Measurements from ENCODE around the gene TMEM132A. TPM values are rescaled to one million over a fixed set of nuclear protein-coding genes. Genes with fewer than 3 reads are reported as not detected.
A peak's percentile ranks its signal among the peaks of the same experiment; 100 is the strongest.

Gene TMEM132A
- total and polyA plus RNA-seq, 5 experiments from 2014 or later: 0.88 TPM; not detected in 4

GRCh38 chr11:60942970-60943565, 18.8 kb downstream of the TMEM132A start:
- no peaks in the 10 kb centered on the region for H3K9me3 Mint-ChIP-seq
- ATAC-seq (no peak), DNase-seq (no peak)
- H3K27ac Mint-ChIP-seq: peak overlapping the region in 1 of 10 donors; percentile 67
- POLR2A ChIA-PET: no interaction called here
- H3K4me3 Mint-ChIP-seq: no peak overlapping the region
- peaks cover 0 to 17% (median 5%) of the 10 kb centered on the region in 4 donors for H3K4me1 Mint-ChIP-seq
- peaks cover 0 to 47% (median 12%) of the 10 kb centered on the region in 3 donors for H3K36me3 Mint-ChIP-seq
- H3K27me3 Mint-ChIP-seq: peaks cover 0 to 1% (median 0%) of the 10 kb centered on the region in 5 donors

GRCh38 chr11:60944490-60945294, 20.4 kb downstream of the TMEM132A start:
- POLR2A ChIA-PET: interaction anchor here (1.0 to 1.1 kb wide), 2 partner anchors 10 to 30 kb away, joined by 3 to 4 read pairs; no protein-coding TSS in a partner anchor
- Mint-ChIP-seq H3K36me3 (peaks cover 0 to 43% (median 12%) of the 10 kb centered on the region in 3 donors), H3K27me3 (peaks cover 0 to 1% (median 0%) of the 10 kb centered on the region in 5 donors), H3K4me3 (peak overlapping the region in 1 of 10 donors; percentile 45), H3K27ac (peak overlapping the region in 2 of 10 donors; percentile 56 to 61), H3K9me3 (no peaks in the 10 kb centered on the region), H3K4me1 (peaks cover 7 to 31% (median 12%) of the 10 kb centered on the region in 4 donors)
- DNase-seq (no peak), ATAC-seq (no peak)

- peaks cover 0 to 43% (median 12%) of the 10 kb centered on the region in 3 donors for H3K36me3 Mint-ChIP-seq
- peak overlapping the region in 2 of 10 donors; percentile 32 to 40 for H3K27ac Mint-ChIP-seq
- ATAC-seq (no peak), DNase-seq (no peak)
- H3K4me1 Mint-ChIP-seq: peaks cover 11 to 37% (median 14%) of the 10 kb centered on the region in 4 donors
- POLR2A ChIA-PET: interaction anchor here (1.0 to 1.1 kb wide), 2 partner anchors 10 to 30 kb away, joined by 3 to 4 read pairs; no protein-coding TSS in a partner anchor
- H3K9me3 Mint-ChIP-seq: no peaks in the 10 kb centered on the region
- H3K4me3 Mint-ChIP-seq: peak overlapping the region in 1 of 10 donors; percentile 45
- H3K27me3 Mint-ChIP-seq: peaks cover 0 to 1% (median 0%) of the 10 kb centered on the region in 5 donors
These were observed 21.0 kb downstream of the TMEM132A start for GRCh38 chr11:60945295-60945667.

- Mint-ChIP-seq H3K27me3 (peaks cover 0 to 1% (median 0%) of the 10 kb centered on the region in 5 donors), H3K4me3 (no peak overlapping the region), H3K27ac (no peak overlapping the region), H3K9me3 (no peaks in the 10 kb centered on the region), H3K36me3 (peaks cover 0 to 29% (median 12%) of the 10 kb centered on the region in 3 donors), H3K4me1 (peaks cover 14 to 38% (median 17%) of the 10 kb centered on the region in 4 donors)
- DNase-seq: no peak
- POLR2A ChIA-PET: no interaction called here
- ATAC-seq: no peak
These were observed 22.5 kb downstream of the TMEM132A start for GRCh38 chr11:60946601-60947264.

GRCh38 chr11:60947700-60948099, 23.4 kb downstream of the TMEM132A start:
- Mint-ChIP-seq H3K9me3 (no peaks in the 10 kb centered on the region), H3K27me3 (peaks cover 0 to 1% (median 0%) of the 10 kb centered on the region in 5 donors), H3K36me3 (peaks cover 0 to 22% (median 10%) of the 10 kb centered on the region in 3 donors), H3K27ac (no peak overlapping the region), H3K4me1 (peaks cover 24 to 45% (median 26%) of the 10 kb centered on the region in 4 donors), H3K4me3 (no peak overlapping the region)
- POLR2A ChIA-PET: no interaction called here
- ATAC-seq (no peak), DNase-seq (no peak)

GRCh38 chr11:60948250-60948649, 24.0 kb downstream of the TMEM132A start:
- peak overlapping the region in 1 of 10 donors; percentile 4 for H3K4me3 Mint-ChIP-seq
- ATAC-seq (no peak), DNase-seq (no peak)
- no peaks in the 10 kb centered on the region for H3K9me3 Mint-ChIP-seq
- peaks cover 0 to 17% (median 10%) of the 10 kb centered on the region in 3 donors for H3K36me3 Mint-ChIP-seq
- POLR2A ChIA-PET: no interaction called here
- H3K27ac Mint-ChIP-seq: peak overlapping the region in 4 of 10 donors; percentile 24 to 51 (median 36)
- peaks cover 0 to 1% (median 0%) of the 10 kb centered on the region in 5 donors for H3K27me3 Mint-ChIP-seq
- H3K4me1 Mint-ChIP-seq: peaks cover 29 to 50% (median 31%) of the 10 kb centered on the region in 4 donors

GRCh38 chr11:60950024-60950423, 25.8 kb downstream of the TMEM132A start:
- Mint-ChIP-seq H3K4me3 (peak overlapping the region; percentile 30 to 96 (median 68)), H3K36me3 (peaks cover 0 to 11% (median 9%) of the 10 kb centered on the region in 3 donors), H3K9me3 (no peaks in the 10 kb centered on the region), H3K4me1 (peaks cover 27 to 54% (median 30%) of the 10 kb centered on the region in 4 donors), H3K27me3 (no peaks in the 10 kb centered on the region), H3K27ac (peak overlapping the region in 7 of 10 donors; percentile 31 to 89 (median 63))
- ATAC-seq (no peak), DNase-seq (no peak)
- POLR2A ChIA-PET: interaction anchor here (1.2 to 2.3 kb wide), 6 partner anchors 13 to 71 kb away, joined by 3 to 7 read pairs (median 3); partner anchors contain the start of genes CD6 and PRPF19

GRCh38 chr11:60950933-60951605, 26.8 kb downstream of the TMEM132A start:
- DNase-seq (peak in 7 of 10 donors; percentile 22 to 52 (median 37)), ATAC-seq (peak; percentile 46 to 62)
- Mint-ChIP-seq H3K9me3 (no peaks in the 10 kb centered on the region), H3K4me3 (peak overlapping the region; percentile 83 to 97 (median 96)), H3K27me3 (no peaks in the 10 kb centered on the region), H3K27ac (peak overlapping the region in 7 of 10 donors; percentile 53 to 98 (median 96)), H3K4me1 (peaks cover 25 to 60% (median 36%) of the 10 kb centered on the region in 4 donors), H3K36me3 (peaks cover 0 to 5% (median 2%) of the 10 kb centered on the region in 3 donors)
- POLR2A ChIA-PET: interaction anchor here (0.8 to 2.3 kb wide), 10 partner anchors 19 to 170 kb away, joined by 3 to 7 read pairs (median 3); partner anchors contain the start of genes CD6 and PRPF19

GRCh38 chr11:60951606-60951903, 27.3 kb downstream of the TMEM132A start:
- ATAC-seq: peak in 1 of 2 donors; percentile 14
- peaks cover 25 to 56% (median 36%) of the 10 kb centered on the region in 4 donors for H3K4me1 Mint-ChIP-seq
- DNase-seq: no peak
- no peaks in the 10 kb centered on the region for H3K9me3 Mint-ChIP-seq
- no peaks in the 10 kb centered on the region for H3K27me3 Mint-ChIP-seq
- H3K4me3 Mint-ChIP-seq: peak overlapping the region; percentile 83 to 97 (median 96)
- POLR2A ChIA-PET: interaction anchor here (0.5 to 2.3 kb wide), 8 partner anchors 19 to 243 kb away, joined by 3 to 7 read pairs (median 3); partner anchors contain the start of gene PRPF19
- peaks cover 0 to under 1% (median 0%) of the 10 kb centered on the region in 3 donors for H3K36me3 Mint-ChIP-seq
- peak overlapping the region; percentile 86 to 98 (median 96) for H3K27ac Mint-ChIP-seq

- no peaks in the 10 kb centered on the region for H3K9me3 Mint-ChIP-seq
- no peaks in the 10 kb centered on the region for H3K36me3 Mint-ChIP-seq
- H3K27ac Mint-ChIP-seq: peak within 1 kb of the TSS; percentile 86 to 98 (median 96)
- POLR2A ChIA-PET: interaction anchor here (0.5 to 2.3 kb wide), 6 partner anchors 24 to 242 kb away, joined by 3 to 7 read pairs (median 3); partner anchors contain the start of gene PRPF19
- H3K27me3 Mint-ChIP-seq: no peaks in the 10 kb centered on the region
- peaks cover 25 to 56% (median 36%) of the 10 kb centered on the region in 4 donors for H3K4me1 Mint-ChIP-seq
- DNase-seq (peak in 9 of 10 donors; percentile 35 to 77 (median 51)), ATAC-seq (peak; percentile 77 to 86)
- H3K4me3 Mint-ChIP-seq: peak within 1 kb of the TSS; percentile 83 to 97 (median 96)
These were observed 27.9 kb downstream of the TMEM132A start, which contains the start of gene SLC15A3 for GRCh38 chr11:60951904-60952741. Gene SLC15A3, minus strand, starts transcription at chr11:60952176. Its CDS starts 625 bp downstream, at chr11:60951551.

GRCh38 chr11:60952742-60953170, 28.5 kb downstream of the TMEM132A start:
- POLR2A ChIA-PET: interaction anchor here (0.7 kb wide), 1 partner anchor 25 kb away, joined by 3 read pairs; no protein-coding TSS in a partner anchor
- Mint-ChIP-seq H3K4me3 (peak overlapping the region; percentile 83 to 97 (median 96)), H3K4me1 (peaks cover 25 to 56% (median 36%) of the 10 kb centered on the region in 4 donors)

More at GRCh38 chr11:60952742-60953170, 28.5 kb downstream of the TMEM132A start:
- Mint-ChIP-seq H3K36me3 (no peaks in the 10 kb centered on the region), H3K9me3 (no peaks in the 10 kb centered on the region), H3K27me3 (no peaks in the 10 kb centered on the region), H3K27ac (peak overlapping the region; percentile 86 to 98 (median 96))
- DNase-seq: no peak
- ATAC-seq: no peak

Data from naive thymus-derived CD8-positive, alpha-beta T cell (primary cell).